ENCODE measurements around the gene UNC93A. TPM values are rescaled to one million over a fixed set of nuclear protein-coding genes. Genes with fewer than 3 reads are reported as not detected.
"Not testable (repeated sequence)": the region's sequence is repeated elsewhere in the genome, so short reads cannot be mapped to it uniquely, and the experiment has no call there.

Gene UNC93A
- total RNA-seq, 1 donor = not detected

- no peak for TF ChIP-seq CTCF (IDR thresholded peaks at IDR 0.05; ENCODE audit: extremely low read depth, low read depth, low read length)
- Histone ChIP-seq H3K4me2 (ENCODE audit: insufficient read depth, low read length) (no peak overlapping the region), H3K4me3 (ENCODE audit: insufficient read depth, low read length) (no peak overlapping the region), H3K27ac (ENCODE audit: low read depth, low read length) (no peak overlapping the region), H2AFZ (ENCODE audit: low read length) (no peak overlapping the region), H3K4me1 (ENCODE audit: insufficient read depth, low read length) (no peaks in the 10 kb centered on the region), H3K36me3 (ENCODE audit: insufficient read depth, low read length) (no peaks in the 10 kb centered on the region), H3K27me3 (ENCODE audit: insufficient read depth, low read length) (no peaks in the 10 kb centered on the region), H3K9me3 (ENCODE audit: low read depth, low read length) (no peaks in the 10 kb centered on the region), H4K20me1 (ENCODE audit: insufficient read depth, low read length) (no peaks in the 10 kb centered on the region), H3K79me2 (ENCODE audit: insufficient read depth, low read length) (no peaks in the 10 kb centered on the region)
- no peak for DNase-seq (ENCODE audit: insufficient read length, low spot score, missing footprints)
These were observed 20.2 kb downstream of the UNC93A start for GRCh38 chr6:167311286-167311685.

- not testable (repeated sequence) for H3K27ac ChIP-seq (ENCODE audit: low read depth, low read length); H3K36me3 ChIP-seq (ENCODE audit: insufficient read depth, low read length); H3K4me2 ChIP-seq (ENCODE audit: insufficient read depth, low read length); H3K79me2 ChIP-seq (ENCODE audit: insufficient read depth, low read length); H3K27me3 ChIP-seq (ENCODE audit: insufficient read depth, low read length); DNase-seq (ENCODE audit: insufficient read length, low spot score, missing footprints); H3K4me3 ChIP-seq (ENCODE audit: insufficient read depth, low read length); H3K9me3 ChIP-seq (ENCODE audit: low read depth, low read length); H4K20me1 ChIP-seq (ENCODE audit: insufficient read depth, low read length); H3K4me1 ChIP-seq (ENCODE audit: insufficient read depth, low read length); H2AFZ ChIP-seq (ENCODE audit: low read length)
These were observed 20.6 kb downstream of the UNC93A start for GRCh38 chr6:167311691-167312090.

- H3K9me3 ChIP-seq (ENCODE audit: low read depth, low read length) = no peaks in the 10 kb centered on the region
- no peak for TF ChIP-seq CTCF (IDR thresholded peaks at IDR 0.05; ENCODE audit: extremely low read depth, low read depth, low read length)
- DNase-seq (ENCODE audit: insufficient read length, low spot score, missing footprints) = no peak
- H3K36me3 ChIP-seq (ENCODE audit: insufficient read depth, low read length) = no peaks in the 10 kb centered on the region
- no peak overlapping the region for H3K4me2 ChIP-seq (ENCODE audit: insufficient read depth, low read length)
- no peaks in the 10 kb centered on the region for H3K79me2 ChIP-seq (ENCODE audit: insufficient read depth, low read length)
- no peaks in the 10 kb centered on the region for H3K27me3 ChIP-seq (ENCODE audit: insufficient read depth, low read length)
- no peak overlapping the region for H2AFZ ChIP-seq (ENCODE audit: low read length)
- no peaks in the 10 kb centered on the region for H3K4me1 ChIP-seq (ENCODE audit: insufficient read depth, low read length)
- no peaks in the 10 kb centered on the region for H4K20me1 ChIP-seq (ENCODE audit: insufficient read depth, low read length)
- H3K4me3 ChIP-seq (ENCODE audit: insufficient read depth, low read length) = no peak overlapping the region
- H3K27ac ChIP-seq (ENCODE audit: low read depth, low read length) = no peak overlapping the region
These were observed 23.2 kb downstream of the UNC93A start for GRCh38 chr6:167314180-167314821.

- no peaks in the 10 kb centered on the region for H3K9me3 ChIP-seq (ENCODE audit: low read depth, low read length)
- TF ChIP-seq CTCF (IDR thresholded peaks at IDR 0.05; ENCODE audit: extremely low read depth, low read depth, low read length) = no peak
- H3K4me3 ChIP-seq (ENCODE audit: insufficient read depth, low read length) = no peak overlapping the region
- H3K79me2 ChIP-seq (ENCODE audit: insufficient read depth, low read length) = no peaks in the 10 kb centered on the region
- H4K20me1 ChIP-seq (ENCODE audit: insufficient read depth, low read length) = no peaks in the 10 kb centered on the region
- no peaks in the 10 kb centered on the region for H3K36me3 ChIP-seq (ENCODE audit: insufficient read depth, low read length)
- no peak for DNase-seq (ENCODE audit: insufficient read length, low spot score, missing footprints)
- H2AFZ ChIP-seq (ENCODE audit: low read length) = no peak overlapping the region
- H3K4me1 ChIP-seq (ENCODE audit: insufficient read depth, low read length) = no peaks in the 10 kb centered on the region
- no peak overlapping the region for H3K4me2 ChIP-seq (ENCODE audit: insufficient read depth, low read length)
- H3K27me3 ChIP-seq (ENCODE audit: insufficient read depth, low read length) = no peaks in the 10 kb centered on the region
- H3K27ac ChIP-seq (ENCODE audit: low read depth, low read length) = no peak overlapping the region
These were observed 26.1 kb downstream of the UNC93A start for GRCh38 chr6:167317172-167317571.

GRCh38 chr6:167318354-167318753 is 27.2 kb downstream of the UNC93A start:
- not testable (repeated sequence) for H3K79me2 ChIP-seq (ENCODE audit: insufficient read depth, low read length); DNase-seq (ENCODE audit: insufficient read length, low spot score, missing footprints); H3K4me2 ChIP-seq (ENCODE audit: insufficient read depth, low read length); H3K4me3 ChIP-seq (ENCODE audit: insufficient read depth, low read length); H3K27me3 ChIP-seq (ENCODE audit: insufficient read depth, low read length); H4K20me1 ChIP-seq (ENCODE audit: insufficient read depth, low read length); H3K9me3 ChIP-seq (ENCODE audit: low read depth, low read length); H2AFZ ChIP-seq (ENCODE audit: low read length); H3K27ac ChIP-seq (ENCODE audit: low read depth, low read length); H3K4me1 ChIP-seq (ENCODE audit: insufficient read depth, low read length); H3K36me3 ChIP-seq (ENCODE audit: insufficient read depth, low read length)

GRCh38 chr6:167318856-167319255 is 27.7 kb downstream of the UNC93A start:
- not testable (repeated sequence) for H3K9me3 ChIP-seq (ENCODE audit: low read depth, low read length)

More at GRCh38 chr6:167318856-167319255, 27.7 kb downstream of the UNC93A start:
- not testable (repeated sequence) for H3K4me3 ChIP-seq (ENCODE audit: insufficient read depth, low read length); H2AFZ ChIP-seq (ENCODE audit: low read length); H3K27me3 ChIP-seq (ENCODE audit: insufficient read depth, low read length); DNase-seq (ENCODE audit: insufficient read length, low spot score, missing footprints); H3K4me1 ChIP-seq (ENCODE audit: insufficient read depth, low read length); H3K27ac ChIP-seq (ENCODE audit: low read depth, low read length); H3K4me2 ChIP-seq (ENCODE audit: insufficient read depth, low read length); H4K20me1 ChIP-seq (ENCODE audit: insufficient read depth, low read length); H3K36me3 ChIP-seq (ENCODE audit: insufficient read depth, low read length); H3K79me2 ChIP-seq (ENCODE audit: insufficient read depth, low read length)
